OCI-LY7 (cell line): ENCODE results near the gene TJAP1.

ENCODE experiments used
- EZH2phosphoT487 ChIP-seq: fragments of 200-600 bp; sonication (generic); IDR thresholded peaks from 2 replicates; pipeline ENCODE4 v1.6.1; 2018; ENCODE audit warnings: low read depth, borderline replicate concordance, mild to moderate bottlenecking, mixed run types, antibody characterized with exemption, low read length, moderate library complexity, mixed read lengths
- TF ChIP-seq, protein P1 (sequence below): fragments of 200-600 bp; sonication (generic); conservative IDR thresholded peaks from 2 replicates; pipeline ENCODE4 v1.5.1; 2014; ENCODE audit warnings: mild to moderate bottlenecking, antibody characterized with exemption, low read length, moderate library complexity, mixed read lengths

- TF ChIP-seq, protein P1, sequence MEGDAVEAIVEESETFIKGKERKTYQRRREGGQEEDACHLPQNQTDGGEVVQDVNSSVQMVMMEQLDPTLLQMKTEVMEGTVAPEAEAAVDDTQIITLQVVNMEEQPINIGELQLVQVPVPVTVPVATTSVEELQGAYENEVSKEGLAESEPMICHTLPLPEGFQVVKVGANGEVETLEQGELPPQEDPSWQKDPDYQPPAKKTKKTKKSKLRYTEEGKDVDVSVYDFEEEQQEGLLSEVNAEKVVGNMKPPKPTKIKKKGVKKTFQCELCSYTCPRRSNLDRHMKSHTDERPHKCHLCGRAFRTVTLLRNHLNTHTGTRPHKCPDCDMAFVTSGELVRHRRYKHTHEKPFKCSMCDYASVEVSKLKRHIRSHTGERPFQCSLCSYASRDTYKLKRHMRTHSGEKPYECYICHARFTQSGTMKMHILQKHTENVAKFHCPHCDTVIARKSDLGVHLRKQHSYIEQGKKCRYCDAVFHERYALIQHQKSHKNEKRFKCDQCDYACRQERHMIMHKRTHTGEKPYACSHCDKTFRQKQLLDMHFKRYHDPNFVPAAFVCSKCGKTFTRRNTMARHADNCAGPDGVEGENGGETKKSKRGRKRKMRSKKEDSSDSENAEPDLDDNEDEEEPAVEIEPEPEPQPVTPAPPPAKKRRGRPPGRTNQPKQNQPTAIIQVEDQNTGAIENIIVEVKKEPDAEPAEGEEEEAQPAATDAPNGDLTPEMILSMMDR = no peak
- TF ChIP-seq EZH2phosphoT487 = no peak
Measured at GRCh38 chr6:43434001-43434840, 43.1 kb upstream of the TJAP1 start.
